H9 (cell line): ENCODE measurements around the gene PDZRN4. TPM values are rescaled to one million over a fixed set of nuclear protein-coding genes. Genes with fewer than 3 reads are reported as not detected.
A peak's percentile ranks its signal among the peaks of the same experiment; 100 is the strongest.

Experiments used
- DNase-seq: peaks from one replicate; pipeline ENCODE4 v3.0.0-alpha.2; 2017
- H2AFZ ChIP-seq: one replicate; pipeline ENCODE4 v1.6.1; 2013; ENCODE audit warnings: mild to moderate bottlenecking, low read length, control low read depth, moderate library complexity
- H2AK5ac ChIP-seq: 2 replicates; pipeline ENCODE4 v1.6.1; 2013; ENCODE audit warnings: low read length, control low read depth, mixed read lengths; ENCODE audit not compliant: insufficient read length
- H2BK120ac ChIP-seq: one replicate; pipeline ENCODE4 v1.6.1; 2013; ENCODE audit warnings: low read depth, mild to moderate bottlenecking, low read length, control low read depth, inconsistent platforms; ENCODE audit not compliant: poor library complexity, severe bottlenecking
- H2BK12ac ChIP-seq: 2 replicates; pipeline ENCODE4 v1.6.1; 2013; ENCODE audit warnings: low read length, control low read depth, mixed read lengths, low read depth; ENCODE audit not compliant: insufficient read length
- H2BK15ac ChIP-seq: 2 replicates; pipeline ENCODE4 v1.6.1; 2013; ENCODE audit warnings: low read depth, low read length, control low read depth
- H2BK20ac ChIP-seq: one replicate; pipeline ENCODE4 v1.6.1; 2013; ENCODE audit warnings: low read depth, mild to moderate bottlenecking, low read length, control low read depth, inconsistent platforms; ENCODE audit not compliant: poor library complexity, severe bottlenecking
- H2BK5ac ChIP-seq: 2 replicates; pipeline ENCODE4 v1.6.1; 2013; ENCODE audit warnings: low read length, control low read depth, mixed read lengths; ENCODE audit not compliant: insufficient read length
- H3K14ac ChIP-seq: 2 replicates; pipeline ENCODE4 v1.6.1; 2013; ENCODE audit warnings: low read length, control low read depth; ENCODE audit not compliant: insufficient read depth
- H3K18ac ChIP-seq: 2 replicates; pipeline ENCODE4 v1.6.1; 2013; ENCODE audit warnings: low read depth, mild to moderate bottlenecking, mixed read lengths, low read length, control low read depth; ENCODE audit not compliant: insufficient read length
- H3K23ac ChIP-seq: 2 replicates; pipeline ENCODE4 v1.6.1; 2013; ENCODE audit warnings: low read length, control low read depth, mixed read lengths, low read depth; ENCODE audit not compliant: insufficient read length
- H3K23me2 ChIP-seq: 2 replicates; pipeline ENCODE4 v1.6.1; 2013; ENCODE audit warnings: low read depth, mild to moderate bottlenecking, mixed read lengths, low read length, control low read depth; ENCODE audit not compliant: insufficient read length, poor library complexity, severe bottlenecking
- H3K27ac ChIP-seq: 2 replicates; pipeline ENCODE4 v1.5.1; 2013; ENCODE audit warnings: low read length, control low read depth, mixed read lengths, low read depth; ENCODE audit not compliant: insufficient read length
- H3K27me3 ChIP-seq: 2 replicates; pipeline ENCODE4 v1.6.1; 2013; ENCODE audit warnings: low read length, control low read depth, inconsistent platforms; ENCODE audit not compliant: insufficient read depth
- H3K4ac ChIP-seq: 2 replicates; pipeline ENCODE4 v1.6.1; 2013; ENCODE audit warnings: low read depth, mild to moderate bottlenecking, control low read depth, inconsistent platforms, low read length, moderate library complexity
- H3K4me1 ChIP-seq: 2 replicates; pipeline ENCODE4 v1.6.1; 2013; ENCODE audit warnings: low read length, control low read depth, inconsistent platforms; ENCODE audit not compliant: insufficient read depth
- H3K4me2 ChIP-seq: 2 replicates; pipeline ENCODE4 v1.6.1; 2013; ENCODE audit warnings: low read length, control low read depth, mixed read lengths; ENCODE audit not compliant: insufficient read length, insufficient read depth
- H3K56ac ChIP-seq: 2 replicates; pipeline ENCODE4 v1.6.1; 2013; ENCODE audit warnings: low read depth, mild to moderate bottlenecking, mixed read lengths, low read length, control low read depth; ENCODE audit not compliant: insufficient read length
- H3K79me1 ChIP-seq: 2 replicates; pipeline ENCODE4 v1.6.1; 2013; ENCODE audit warnings: low read depth, mild to moderate bottlenecking, moderate library complexity, low read length, control low read depth, inconsistent platforms; ENCODE audit not compliant: insufficient read depth, poor library complexity, severe bottlenecking
- H3K79me2 ChIP-seq: 2 replicates; pipeline ENCODE4 v1.6.1; 2013; ENCODE audit warnings: low read length, control low read depth, inconsistent platforms; ENCODE audit not compliant: insufficient read depth
- H3K9ac ChIP-seq: 2 replicates; pipeline ENCODE4 v1.6.1; 2013; ENCODE audit warnings: low read length, control low read depth, mixed read lengths; ENCODE audit not compliant: insufficient read length; ENCODE audit errors: extremely low read depth
- H3K9me3 ChIP-seq: one replicate; pipeline ENCODE4 v1.6.1; 2013; ENCODE audit warnings: low read depth, low read length, inconsistent platforms; ENCODE audit not compliant: control insufficient read depth
- H3T11ph ChIP-seq: one replicate; pipeline ENCODE4 v1.6.1; 2013; ENCODE audit warnings: mild to moderate bottlenecking, low read length, control low read depth, inconsistent platforms
- H4K20me1 ChIP-seq: one replicate; pipeline ENCODE4 v1.6.1; 2013; ENCODE audit not compliant: control insufficient read depth, insufficient read length, insufficient read depth
- H4K5ac ChIP-seq: 2 replicates; pipeline ENCODE4 v1.6.1; 2013; ENCODE audit warnings: low read depth, mild to moderate bottlenecking, mixed read lengths, low read length, control low read depth; ENCODE audit not compliant: insufficient read length
- H4K8ac ChIP-seq: replicated peaks from 2 replicates; pipeline ENCODE4 v1.6.1; 2013; ENCODE audit warnings: low read length, control low read depth, mixed read lengths, low read depth; ENCODE audit not compliant: insufficient read length
- H4K91ac ChIP-seq: 2 replicates; pipeline ENCODE4 v1.6.1; 2013; ENCODE audit warnings: low read depth, mild to moderate bottlenecking, moderate library complexity, mixed read lengths, low read length, control low read depth; ENCODE audit not compliant: insufficient read length
- H3K27ac Mint-ChIP-seq, 3 experiments: 2 replicates in 2 of 3; 3 replicates in 1 of 3; pipeline ENCODE4 v1.8.0; 2020 to 2021; ENCODE audit warnings: mixed read lengths in 3 of 3, mild to moderate bottlenecking in 1 of 3, moderate library complexity in 1 of 3
- H3K27me3 Mint-ChIP-seq: 2 replicates; pipeline ENCODE4 v1.8.0; 2021; ENCODE audit warnings: low read depth, mild to moderate bottlenecking, moderate library complexity, mixed read lengths
- H3K36me3 Mint-ChIP-seq, 3 experiments: 2 replicates in 2 of 3; 3 replicates in 1 of 3; pipeline ENCODE4 v1.8.0; 2020 to 2021; ENCODE audit warnings: low read depth in 3 of 3, mixed read lengths in 3 of 3; ENCODE audit not compliant: insufficient read depth in 1 of 3
- H3K4me1 Mint-ChIP-seq, 2 experiments: 2 replicates each; pipeline ENCODE4 v1.8.0; 2020; ENCODE audit warnings: mixed read lengths in 2 of 2
- H3K4me3 Mint-ChIP-seq, 2 experiments: 2 replicates in 1 of 2; 3 replicates in 1 of 2; pipeline ENCODE4 v1.8.0; 2020 to 2021; ENCODE audit warnings: mild to moderate bottlenecking in 2 of 2, mixed read lengths in 2 of 2, moderate library complexity in 1 of 2
- H3K9me3 Mint-ChIP-seq, 2 experiments: 2 replicates in 1 of 2; 3 replicates in 1 of 2; pipeline ENCODE4 v1.8.0; 2020; ENCODE audit warnings: mild to moderate bottlenecking in 2 of 2, mixed read lengths in 2 of 2, moderate library complexity in 1 of 2
- CTCF ChIP-seq: fragments of 200-600 bp; sonication (generic); conservative IDR thresholded peaks from 3 replicates; pipeline ENCODE4 v1.8.0; 2021; ENCODE audit warnings: antibody characterized with exemption, mild to moderate bottlenecking
- WGBS: extraction: QIAGEN DNeasy Blood & Tissue Kit; methylation state at CpG from one replicate; pipeline ENCODE4 v1.1.7; 2013; ENCODE audit warnings: missing lambda C conversion rate, low lambda C conversion rate, mixed read lengths; ENCODE audit not compliant: insufficient read length; ENCODE audit errors: extremely low coverage; 5-methylcytosine and 5-hydroxymethylcytosine counted together
- long read RNA-seq: library from polyadenylated mRNA; unstranded; transcript quantifications from one replicate; pipeline ENCODE4 v2.0.0, GENCODE V29; 2020
- total RNA-seq: library from RNA; stranded (reverse); gene quantifications from 2 replicates; pipeline ENCODE4 v1.2.1, GENCODE V29; 2021

PDZRN4 gene
- total RNA-seq: not detected in 2 replicates
- long read RNA-seq: 0 reads

- no peaks in the 10 kb centered on the region for H3K79me2 ChIP-seq
- H3K4me1 ChIP-seq: no peaks in the 10 kb centered on the region
- peaks cover 13% of the 10 kb centered on the region for H3K23me2 ChIP-seq
- Mint-ChIP-seq H3K27me3 (peaks cover 53% of the 10 kb centered on the region), H3K4me3 (peak within 1 kb of the TSS; percentile 58 to 82), H3K4me1 (peaks cover 17 to 20% of the 10 kb centered on the region in 2 experiments), H3K36me3 (no peaks in the 10 kb centered on the region; a peak in 1 of 7 replicates), H3K9me3 (0 out of 5 replicates have a peak, but pooled peaks cover 0 to 2% of the 10 kb centered on the region in 2 experiments), H3K27ac (no peak within 1 kb of the TSS)
- no peak within 1 kb of the TSS for H2BK12ac ChIP-seq
- H4K91ac ChIP-seq: no peak within 1 kb of the TSS
- no peak within 1 kb of the TSS for H2AFZ ChIP-seq
- H4K5ac ChIP-seq: no peak within 1 kb of the TSS
- H3K4me2 ChIP-seq: peak within 1 kb of the TSS; percentile 55
- H2AK5ac ChIP-seq: no peak within 1 kb of the TSS
- no peak within 1 kb of the TSS for H2BK120ac ChIP-seq
- no peak within 1 kb of the TSS for H4K8ac ChIP-seq
- H4K20me1 ChIP-seq: no peaks in the 10 kb centered on the region
- H3T11ph ChIP-seq: no peak within 1 kb of the TSS
- no peaks in the 10 kb centered on the region for H3K79me1 ChIP-seq
- H3K9ac ChIP-seq: no peak within 1 kb of the TSS
- H3K27ac ChIP-seq: no peak within 1 kb of the TSS
- no peaks in the 10 kb centered on the region for H3K9me3 ChIP-seq
- TF ChIP-seq CTCF: no peak
- H3K56ac ChIP-seq: no peak within 1 kb of the TSS
- no CpG with 5 or more reads among the region's 67 CpGs for WGBS
- no peak within 1 kb of the TSS for H2BK20ac ChIP-seq
- no peak within 1 kb of the TSS for H3K4ac ChIP-seq
- H3K27me3 ChIP-seq: peaks cover 32% of the 10 kb centered on the region
- no peak within 1 kb of the TSS for H3K23ac ChIP-seq
- H2BK5ac ChIP-seq: no peak within 1 kb of the TSS
- H3K14ac ChIP-seq: no peak within 1 kb of the TSS
- no peak within 1 kb of the TSS for H3K18ac ChIP-seq
- peak; percentile 67 for DNase-seq
- no peak within 1 kb of the TSS for H2BK15ac ChIP-seq
Observed at GRCh38 chr12:41188058-41188840, at the start of gene PDZRN4. Gene PDZRN4, plus strand, starts transcription at chr12:41188320.
